B cell (primary cell): ENCODE measurements around the gene DLG1. TPM values are rescaled to one million over a fixed set of nuclear protein-coding genes. Genes with fewer than 3 reads are reported as not detected.

Experiments
- ATAC-seq: fragments of 200-7000 bp; cut with Tn5 transposase; one replicate; pipeline ENCODE4 v1.10.0; 2021; ENCODE audit warnings: low read depth, mild to moderate bottlenecking, moderate number of reproducible peaks, moderate library complexity
- CTCF ChIA-PET: fragments of 350-600 bp; sonication (Branson Sonifier 250); formaldehyde crosslinking; loops from one replicate; lab custom pipeline; 2021; ENCODE audit warnings: antibody characterized with exemption, inconsistent platforms; lab: Charles Lee
- POLR2A ChIA-PET: fragments of 350-600 bp; sonication (Branson Sonifier 250); formaldehyde crosslinking; loops from one replicate; lab custom pipeline; 2021; ENCODE audit warnings: antibody characterized with exemption; lab: Charles Lee
- DNase-seq: peaks from one replicate; pipeline ENCODE4 v3.0.0; 2013
- H2AFZ ChIP-seq: 2 replicates; pipeline ENCODE4 v1.6.1; 2012; ENCODE audit warnings: mild to moderate bottlenecking, low read depth, low read length; ENCODE audit not compliant: insufficient read depth, poor library complexity, severe bottlenecking
- H3K27ac ChIP-seq, 2 donors: 1 replicate in 1 of 2; 2 replicates in 1 of 2; pipeline ENCODE4 v1.5.1; 2012 to 2013; ENCODE audit warnings: low read length in 2 of 2, mild to moderate bottlenecking in 2 of 2, moderate library complexity in 1 of 2
- H3K27me3 ChIP-seq, 4 experiments: fragments of 200-600 bp in 1 of 4; sonication (generic) in 1 of 4; replicated peaks in 1 of 4; 1 replicate in 2 of 4; 2 replicates in 2 of 4; pipeline versions ENCODE4 v1.6.1 to v1.7.0; 2013 to 2016; ENCODE audit warnings: low read length in 3 of 4, mild to moderate bottlenecking in 2 of 4, mixed read lengths in 1 of 4, moderate library complexity in 1 of 4; ENCODE audit not compliant: insufficient read depth in 4 of 4, control insufficient read depth in 3 of 4; ENCODE audit errors: control extremely low read depth in 1 of 4
- H3K36me3 ChIP-seq, 2 experiments: replicated peaks in 1 of 2; 1 replicate in 1 of 2; 2 replicates in 1 of 2; pipeline versions ENCODE4 v1.6.1 to v1.7.1; 2013; ENCODE audit warnings: low read length in 1 of 2; ENCODE audit not compliant: insufficient read depth in 2 of 2, control insufficient read depth in 1 of 2; ENCODE audit errors: control extremely low read depth in 1 of 2, extremely low read depth in 1 of 2
- H3K4me1 ChIP-seq, 2 donors: fragments of 200-600 bp in 1 of 2; sonication (generic) in 1 of 2; 1 replicate in 1 of 2; 2 replicates in 1 of 2; pipeline versions ENCODE4 v1.5.1 to v1.6.1; 2013 to 2017; ENCODE audit warnings: low read length in 2 of 2; ENCODE audit not compliant: control insufficient read depth in 2 of 2, insufficient read depth in 2 of 2
- H3K4me2 ChIP-seq: replicated peaks from 2 replicates; pipeline ENCODE3; 2012; ENCODE audit warnings: mild to moderate bottlenecking, low read depth, low read length; ENCODE audit not compliant: poor library complexity, severe bottlenecking
- H3K4me3 ChIP-seq, 5 experiments: fragments of 200-600 bp in 1 of 5; sonication (generic) in 1 of 5; 1 replicate in 3 of 5; 2 replicates in 2 of 5; pipeline versions ENCODE4 v1.5.1 to v1.7.0; 2011 to 2016; ENCODE audit warnings: low read length in 4 of 5, mild to moderate bottlenecking in 4 of 5, low read depth in 2 of 5, control low read depth in 1 of 5, moderate library complexity in 1 of 5; ENCODE audit not compliant: insufficient read depth in 1 of 5; ENCODE audit errors: control extremely low read depth in 1 of 5, extremely low read depth in 1 of 5
- H3K79me2 ChIP-seq: fragments of 200-600 bp; sonication (generic); one replicate; pipeline ENCODE4 v1.6.0; 2016; ENCODE audit warnings: low read length; ENCODE audit not compliant: control insufficient read depth, insufficient read depth
- H3K9ac ChIP-seq: fragments of 200-600 bp; sonication (generic); 2 replicates; pipeline ENCODE4 v1.6.1; 2017; ENCODE audit warnings: mild to moderate bottlenecking, low read length, moderate library complexity
- H3K9me3 ChIP-seq, 3 donors: one replicate each; pipeline versions ENCODE4 v1.6.1 to v1.7.1; 2013; ENCODE audit warnings: low read length in 2 of 3; ENCODE audit not compliant: control insufficient read depth in 2 of 3, insufficient read depth in 1 of 3; ENCODE audit errors: control extremely low read depth in 1 of 3
- H4K20me1 ChIP-seq: 2 replicates; pipeline ENCODE4 v1.6.0; 2012; ENCODE audit warnings: mild to moderate bottlenecking, low read length; ENCODE audit not compliant: insufficient read depth, control insufficient read depth, poor library complexity, severe bottlenecking
- H3K27ac Mint-ChIP-seq: one replicate; pipeline ENCODE4 v1.8.0; 2021; ENCODE audit warnings: mixed read lengths
- H3K27me3 Mint-ChIP-seq: one replicate; pipeline ENCODE4 v1.8.0; 2021; ENCODE audit warnings: mixed read lengths
- H3K4me1 Mint-ChIP-seq: one replicate; pipeline ENCODE4 v1.8.0; 2021; ENCODE audit warnings: mixed read lengths
- H3K4me3 Mint-ChIP-seq: one replicate; pipeline ENCODE4 v1.8.0; 2021; ENCODE audit warnings: mixed read lengths
- H3K9me3 Mint-ChIP-seq: one replicate; pipeline ENCODE4 v1.8.0; 2022; ENCODE audit warnings: mixed read lengths; ENCODE audit not compliant: insufficient read depth
- EZH2 ChIP-seq: IDR thresholded peaks from 2 replicates; pipeline ENCODE4 v1.6.1; 2012; ENCODE audit warnings: borderline replicate concordance, low read depth, mild to moderate bottlenecking, moderate library complexity, low read length; ENCODE audit not compliant: insufficient read depth, poor library complexity, severe bottlenecking
- WGBS: methylation state at CpG from one replicate; pipeline ENCODE4 v1.1.5; 2013; ENCODE audit warnings: missing lambda C conversion rate; ENCODE audit not compliant: insufficient coverage; 5-methylcytosine and 5-hydroxymethylcytosine counted together
- intact Hi-C: fragments of 100-400 bp; cut with micrococcal nuclease; formaldehyde crosslinking; loops from one replicate; pipeline ENCODE4 v1.10.0; 2022
- polyA plus RNA-seq: library from polyadenylated mRNA; depleted of rRNA; stranded (reverse); fragments of >200 nt; gene quantifications from 2 replicates; pipeline ENCODE4 v1.2.3, GENCODE V29; 2012
- total RNA-seq, 2 donors: library from RNA; stranded (reverse); fragments of 120-200 nt in 1 of 2; gene quantifications; 1 replicate in 1 of 2; 2 replicates in 1 of 2; pipeline versions ENCODE4 v1.2.3 to v1.2.4, GENCODE V29; 2013 to 2022
- TF ChIP-seq, protein P1 (sequence below): fragments of 200-600 bp; IDR thresholded peaks from one replicate; pipeline ENCODE4 v1.8.0; 2022; ENCODE audit warnings: antibody characterized with exemption, mild to moderate bottlenecking

The DLG1 gene
- total and polyA plus RNA-seq, 2 donors (not counting 1 experiment from before 2014, with no cell fraction given) = 23.4 to 114 TPM

DNA sequence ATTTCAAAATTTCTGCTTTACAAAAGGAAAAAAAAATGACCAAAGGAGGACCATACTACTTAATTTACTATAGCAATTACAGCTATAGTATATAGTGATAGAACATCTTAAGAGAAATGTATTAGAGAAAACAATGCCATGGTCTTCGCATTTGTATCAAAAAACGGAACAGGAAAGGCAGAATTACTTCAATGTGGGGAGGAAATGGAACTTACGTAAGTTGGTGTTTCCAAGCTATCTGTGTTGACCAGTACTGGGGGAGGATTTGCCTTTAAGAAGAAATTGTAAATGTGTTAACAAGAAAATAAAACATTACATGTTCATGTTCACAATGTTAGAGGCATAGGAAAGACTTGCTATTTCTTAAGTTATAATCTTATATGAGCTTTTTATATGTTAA lies 148.9 kb downstream of the DLG1 start:
- intact Hi-C loops = no loop called here
- ChIA-PET POLR2A (no interaction called here), CTCF (no interaction called here)
- Histone ChIP-seq H3K4me1 (no peaks in the 10 kb centered on the region), H3K27me3 (no peaks in the 10 kb centered on the region), H3K4me2 (no peak overlapping the region), H4K20me1 (peaks cover 5% of the 10 kb centered on the region), H3K79me2 (peaks cover 27% of the 10 kb centered on the region), H3K9me3 (peaks cover 0 to 5% (median 0%) of the 10 kb centered on the region in 3 donors), H2AFZ (no peak overlapping the region), H3K27ac (no peak overlapping the region), H3K4me3 (no peak overlapping the region), H3K36me3 (no peaks in the 10 kb centered on the region), H3K9ac (no peak overlapping the region)
- no peak overlapping the region for H3K27ac Mint-ChIP-seq
- DNase-seq = no peak
- peaks cover under 1% of the 10 kb centered on the region for H3K9me3 Mint-ChIP-seq
- no peaks in the 10 kb centered on the region for H3K27me3 Mint-ChIP-seq
- no CpG with 5 or more reads among the region's 3 CpGs for WGBS
- no peak for ATAC-seq
- H3K4me3 Mint-ChIP-seq = no peak overlapping the region
- peaks cover 11% of the 10 kb centered on the region for H3K4me1 Mint-ChIP-seq
- TF ChIP-seq, protein P1, sequence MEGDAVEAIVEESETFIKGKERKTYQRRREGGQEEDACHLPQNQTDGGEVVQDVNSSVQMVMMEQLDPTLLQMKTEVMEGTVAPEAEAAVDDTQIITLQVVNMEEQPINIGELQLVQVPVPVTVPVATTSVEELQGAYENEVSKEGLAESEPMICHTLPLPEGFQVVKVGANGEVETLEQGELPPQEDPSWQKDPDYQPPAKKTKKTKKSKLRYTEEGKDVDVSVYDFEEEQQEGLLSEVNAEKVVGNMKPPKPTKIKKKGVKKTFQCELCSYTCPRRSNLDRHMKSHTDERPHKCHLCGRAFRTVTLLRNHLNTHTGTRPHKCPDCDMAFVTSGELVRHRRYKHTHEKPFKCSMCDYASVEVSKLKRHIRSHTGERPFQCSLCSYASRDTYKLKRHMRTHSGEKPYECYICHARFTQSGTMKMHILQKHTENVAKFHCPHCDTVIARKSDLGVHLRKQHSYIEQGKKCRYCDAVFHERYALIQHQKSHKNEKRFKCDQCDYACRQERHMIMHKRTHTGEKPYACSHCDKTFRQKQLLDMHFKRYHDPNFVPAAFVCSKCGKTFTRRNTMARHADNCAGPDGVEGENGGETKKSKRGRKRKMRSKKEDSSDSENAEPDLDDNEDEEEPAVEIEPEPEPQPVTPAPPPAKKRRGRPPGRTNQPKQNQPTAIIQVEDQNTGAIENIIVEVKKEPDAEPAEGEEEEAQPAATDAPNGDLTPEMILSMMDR = no peak
- no peak for TF ChIP-seq EZH2

DNA sequence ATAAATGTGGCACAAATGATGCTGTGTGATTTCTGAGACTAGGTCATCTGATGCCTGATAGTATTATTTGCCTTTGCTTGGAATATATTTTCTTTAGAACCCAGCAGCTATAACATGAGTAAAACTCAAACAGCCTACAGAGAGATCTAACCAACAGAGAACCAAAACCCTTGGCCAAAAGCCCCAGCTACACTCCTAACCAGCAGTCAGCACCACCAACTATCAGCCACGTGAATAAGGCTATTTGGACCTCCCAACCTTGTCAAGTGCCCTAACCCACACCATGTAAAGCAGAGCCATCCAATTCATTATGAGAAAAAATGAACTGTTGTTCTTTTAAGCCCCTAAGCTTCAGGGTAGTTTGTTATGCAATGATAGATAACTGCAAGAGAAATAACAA lies 154.2 kb downstream of the DLG1 start:
- Mint-ChIP-seq H3K27me3 (no peaks in the 10 kb centered on the region), H3K4me3 (no peak overlapping the region), H3K9me3 (no peaks in the 10 kb centered on the region), H3K27ac (no peak overlapping the region), H3K4me1 (peaks cover 20% of the 10 kb centered on the region)
- intact Hi-C loops = no loop called here
- ATAC-seq (no peak), DNase-seq (no peak)
- Histone ChIP-seq H3K9ac (no peak overlapping the region), H3K9me3 (no peaks in the 10 kb centered on the region), H3K4me3 (no peak overlapping the region), H3K27me3 (no peaks in the 10 kb centered on the region), H3K4me1 (no peaks in the 10 kb centered on the region), H4K20me1 (no peaks in the 10 kb centered on the region), H3K36me3 (peaks cover 0 to 8% of the 10 kb centered on the region in 2 experiments), H3K27ac (no peak overlapping the region), H3K79me2 (peaks cover 13% of the 10 kb centered on the region), H3K4me2 (no peak overlapping the region), H2AFZ (no peak overlapping the region)
- no CpG with 5 or more reads among the region's 1 CpG for WGBS
- CTCF ChIA-PET = no interaction called here
- TF ChIP-seq, protein P1 = no peak
- no peak for TF ChIP-seq EZH2
- POLR2A ChIA-PET = interaction anchor here (0.6 kb wide), 1 partner anchor 123 kb away, joined by 3 read pairs; no protein-coding TSS in a partner anchor
